Mesothelial cell of epicardium (in vitro differentiated cells): ENCODE data around the gene CTNNA2. TPM values are rescaled to one million over a fixed set of nuclear protein-coding genes. Genes with fewer than 3 reads are reported as not detected.

Experiments used
- DNase-seq, 2 experiments: peaks; one replicate each; pipeline ENCODE4 v3.0.0; 2021; ENCODE audit warnings: low spot score in 2 of 2; ENCODE audit not compliant: unreplicated experiment in 2 of 2
- H3K27ac Mint-ChIP-seq: 2 replicates; pipeline ENCODE4 v1.8.0; 2021; ENCODE audit warnings: mixed read lengths
- H3K27me3 Mint-ChIP-seq: 2 replicates; pipeline ENCODE4 v1.8.0; 2021; ENCODE audit warnings: low read depth, mixed read lengths
- H3K36me3 Mint-ChIP-seq: 2 replicates; pipeline ENCODE4 v1.8.0; 2021; ENCODE audit warnings: mixed read lengths
- H3K4me1 Mint-ChIP-seq: 2 replicates; pipeline ENCODE4 v1.8.0; 2021; ENCODE audit warnings: mixed read lengths
- H3K4me3 Mint-ChIP-seq: 2 replicates; pipeline ENCODE4 v1.8.0; 2021; ENCODE audit warnings: mild to moderate bottlenecking, moderate library complexity, mixed read lengths
- H3K9me3 Mint-ChIP-seq: 2 replicates; pipeline ENCODE4 v1.8.0; 2021; ENCODE audit warnings: mixed read lengths
- total RNA-seq: library from RNA; stranded (reverse); gene quantifications from 3 replicates; pipeline ENCODE4 v1.2.1, GENCODE V29; 2021
- TF ChIP-seq, protein P1 (sequence below): fragments of 200-600 bp; sonication (generic); IDR thresholded peaks from one replicate; pipeline ENCODE4 v1.5.0; 2021; ENCODE audit warnings: antibody characterized with exemption; ENCODE audit not compliant: unreplicated experiment

CTNNA2 gene
- total RNA-seq, 1 donor from 2014 or later: 4.9 TPM

DNA sequence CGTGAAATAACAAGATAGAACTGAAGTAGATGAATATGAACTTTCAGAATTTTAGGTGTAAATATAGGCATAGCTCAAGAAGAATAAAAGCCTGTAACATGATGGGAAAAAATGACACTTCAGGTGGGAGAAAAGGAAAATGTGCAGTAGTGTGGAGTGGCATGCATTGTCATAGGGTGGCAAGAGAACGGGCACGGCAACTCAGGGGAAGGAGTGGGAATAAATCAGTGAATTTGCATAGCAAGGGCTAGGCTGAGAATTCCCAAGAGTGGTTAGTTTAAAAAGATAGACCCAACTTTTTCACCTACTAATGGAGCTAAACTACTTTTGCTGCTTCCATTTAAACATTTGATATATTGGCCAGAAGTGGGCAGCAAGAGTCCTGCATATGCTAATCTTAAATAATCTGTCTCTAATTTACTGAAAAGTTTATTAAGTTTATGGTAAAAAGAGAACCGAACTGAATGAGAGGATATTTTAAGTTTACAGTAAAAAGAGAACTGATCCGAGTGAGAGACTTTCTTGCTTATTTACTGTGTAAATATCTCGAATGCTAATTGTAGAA is 228.1 kb downstream of the CTNNA2 start:
- Mint-ChIP-seq H3K27ac (no peak overlapping the region), H3K27me3 (no peaks in the 10 kb centered on the region), H3K4me3 (no peak overlapping the region)

DNA sequence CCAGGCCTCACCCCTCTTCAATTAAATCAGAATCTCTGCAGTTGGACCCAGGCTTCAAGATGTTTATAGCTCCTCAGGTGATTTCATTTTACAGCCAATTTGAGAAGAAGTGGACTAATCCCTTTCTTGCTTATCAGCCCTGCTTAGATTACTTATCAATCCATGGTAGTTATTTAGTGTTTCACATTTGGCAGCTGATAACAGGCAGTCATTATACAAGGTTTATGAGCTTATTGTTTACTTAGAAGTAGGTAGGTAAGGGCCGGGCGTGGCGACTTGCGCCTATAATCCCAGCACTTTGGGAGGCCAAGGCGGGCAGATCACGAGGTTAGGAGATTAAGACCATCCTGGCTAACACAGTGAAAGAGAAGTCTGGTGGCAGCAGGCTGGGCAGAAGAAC is 237.5 kb downstream of the CTNNA2 start:
- Mint-ChIP-seq H3K4me1 (no peaks in the 10 kb centered on the region), H3K27me3 (no peaks in the 10 kb centered on the region)
- DNase-seq: no peak

More for the DNA sequence above, 228.1 kb downstream of the CTNNA2 start:
- H3K9me3 Mint-ChIP-seq: no peaks in the 10 kb centered on the region
- no peaks in the 10 kb centered on the region for H3K36me3 Mint-ChIP-seq
- DNase-seq: no peak
- TF ChIP-seq, protein P1, sequence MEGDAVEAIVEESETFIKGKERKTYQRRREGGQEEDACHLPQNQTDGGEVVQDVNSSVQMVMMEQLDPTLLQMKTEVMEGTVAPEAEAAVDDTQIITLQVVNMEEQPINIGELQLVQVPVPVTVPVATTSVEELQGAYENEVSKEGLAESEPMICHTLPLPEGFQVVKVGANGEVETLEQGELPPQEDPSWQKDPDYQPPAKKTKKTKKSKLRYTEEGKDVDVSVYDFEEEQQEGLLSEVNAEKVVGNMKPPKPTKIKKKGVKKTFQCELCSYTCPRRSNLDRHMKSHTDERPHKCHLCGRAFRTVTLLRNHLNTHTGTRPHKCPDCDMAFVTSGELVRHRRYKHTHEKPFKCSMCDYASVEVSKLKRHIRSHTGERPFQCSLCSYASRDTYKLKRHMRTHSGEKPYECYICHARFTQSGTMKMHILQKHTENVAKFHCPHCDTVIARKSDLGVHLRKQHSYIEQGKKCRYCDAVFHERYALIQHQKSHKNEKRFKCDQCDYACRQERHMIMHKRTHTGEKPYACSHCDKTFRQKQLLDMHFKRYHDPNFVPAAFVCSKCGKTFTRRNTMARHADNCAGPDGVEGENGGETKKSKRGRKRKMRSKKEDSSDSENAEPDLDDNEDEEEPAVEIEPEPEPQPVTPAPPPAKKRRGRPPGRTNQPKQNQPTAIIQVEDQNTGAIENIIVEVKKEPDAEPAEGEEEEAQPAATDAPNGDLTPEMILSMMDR: no peak
- H3K4me1 Mint-ChIP-seq: peaks cover 1% of the 10 kb centered on the region

DNA sequence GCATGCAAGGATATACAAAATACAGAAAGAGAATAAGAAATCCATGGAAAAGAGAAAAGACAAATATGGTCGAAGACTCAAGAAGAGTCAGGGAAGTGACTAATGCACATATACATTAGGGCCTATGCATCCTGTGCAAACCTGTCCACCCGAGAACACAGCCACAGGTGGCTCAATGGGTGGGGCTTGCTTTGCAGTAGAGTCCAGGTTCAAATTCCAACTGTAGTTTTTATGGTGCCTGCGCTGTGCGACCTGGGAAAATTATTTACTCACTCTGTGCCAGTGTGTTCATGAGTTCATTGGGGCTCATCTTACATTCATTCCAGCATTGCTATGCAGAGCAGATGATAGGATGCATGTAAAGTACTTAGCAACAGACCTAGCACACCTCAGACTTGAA is 244.7 kb downstream of the CTNNA2 start:
- DNase-seq: no peak
- H3K36me3 Mint-ChIP-seq: no peaks in the 10 kb centered on the region
- no peak overlapping the region for H3K27ac Mint-ChIP-seq
- H3K9me3 Mint-ChIP-seq: no peaks in the 10 kb centered on the region
- no peaks in the 10 kb centered on the region for H3K27me3 Mint-ChIP-seq
- TF ChIP-seq, protein P1: no peak
- H3K4me3 Mint-ChIP-seq: no peak overlapping the region
- H3K4me1 Mint-ChIP-seq: no peaks in the 10 kb centered on the region

More for the DNA sequence above, 237.5 kb downstream of the CTNNA2 start:
- no peaks in the 10 kb centered on the region for H3K36me3 Mint-ChIP-seq
- peaks cover 3% of the 10 kb centered on the region for H3K9me3 Mint-ChIP-seq
- no peak overlapping the region for H3K4me3 Mint-ChIP-seq
- TF ChIP-seq, protein P1: no peak
- no peak overlapping the region for H3K27ac Mint-ChIP-seq

DNA sequence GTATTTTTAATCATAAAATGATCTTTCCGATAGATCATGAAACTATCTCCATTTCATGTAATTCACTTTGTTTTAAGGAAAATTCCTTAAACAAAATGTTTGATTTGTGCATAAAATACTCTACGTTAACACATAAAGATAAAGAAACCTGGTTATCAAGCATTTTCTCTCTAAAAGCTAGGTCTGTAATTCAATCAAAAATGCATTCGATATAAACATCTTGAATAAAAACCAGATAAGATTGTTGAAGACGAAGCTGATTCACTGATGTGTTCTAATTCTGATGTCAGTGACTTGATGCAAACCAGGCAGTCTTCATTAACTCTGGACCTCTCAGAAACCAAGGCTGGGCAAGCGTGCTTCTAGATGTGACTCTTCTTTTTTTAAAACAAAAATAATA is 245.2 kb downstream of the CTNNA2 start:
- TF ChIP-seq, protein P1: no peak
- Mint-ChIP-seq H3K36me3 (no peaks in the 10 kb centered on the region), H3K27me3 (no peaks in the 10 kb centered on the region), H3K27ac (no peak overlapping the region), H3K9me3 (no peaks in the 10 kb centered on the region), H3K4me3 (no peak overlapping the region), H3K4me1 (no peaks in the 10 kb centered on the region)
- DNase-seq: no peak

DNA sequence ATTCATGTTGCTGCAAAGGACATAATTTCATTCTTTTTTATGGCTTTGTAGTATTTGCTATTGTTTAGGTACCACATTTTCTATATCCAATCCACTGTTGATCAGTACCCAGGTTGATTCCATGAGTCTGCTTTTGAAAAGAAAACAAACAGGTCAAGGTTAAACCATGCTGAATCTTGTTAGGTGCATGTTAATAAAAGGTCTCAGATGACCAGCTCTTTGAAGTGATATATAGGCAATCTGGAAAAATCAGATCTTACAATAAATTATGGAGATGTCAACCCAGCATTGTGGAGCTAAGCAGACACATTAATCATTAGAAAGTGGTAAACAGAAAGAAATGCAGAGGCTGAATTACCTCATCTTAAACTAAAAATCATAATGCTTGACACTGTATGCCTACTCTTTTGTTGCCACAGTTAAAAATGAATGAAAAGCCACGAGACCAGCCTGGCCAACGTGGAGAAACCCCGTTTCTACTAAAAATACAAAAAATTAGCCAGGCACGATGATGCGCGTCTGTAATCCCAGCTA is 246.0 kb downstream of the CTNNA2 start:
- Mint-ChIP-seq H3K27ac (no peak overlapping the region), H3K4me3 (no peak overlapping the region), H3K9me3 (no peaks in the 10 kb centered on the region), H3K27me3 (no peaks in the 10 kb centered on the region), H3K4me1 (no peaks in the 10 kb centered on the region), H3K36me3 (no peaks in the 10 kb centered on the region)
- DNase-seq: no peak
- TF ChIP-seq, protein P1: no peak

DNA sequence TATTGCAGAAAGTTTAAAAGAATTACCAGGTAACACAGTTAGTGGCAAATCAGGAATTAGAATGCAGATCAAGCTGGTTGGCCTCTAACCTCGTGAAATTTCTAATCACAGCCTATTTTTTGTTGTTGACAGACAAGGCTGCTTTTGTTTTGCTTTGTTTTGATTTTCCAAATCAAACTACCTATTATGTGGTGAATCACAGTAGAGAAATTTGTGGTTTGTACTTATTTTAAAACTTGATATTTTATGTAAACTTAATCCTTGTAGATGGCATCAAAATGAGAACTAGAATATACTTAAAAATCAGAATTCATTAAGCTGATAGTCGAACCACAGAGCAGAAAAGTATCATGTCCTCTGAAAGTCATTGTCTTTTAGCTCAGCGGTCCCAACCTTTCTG is 258.1 kb downstream of the CTNNA2 start:
- TF ChIP-seq, protein P1: no peak
- H3K4me1 Mint-ChIP-seq: no peaks in the 10 kb centered on the region
- H3K9me3 Mint-ChIP-seq: no peaks in the 10 kb centered on the region
- H3K4me3 Mint-ChIP-seq: no peak overlapping the region
- H3K27ac Mint-ChIP-seq: no peak overlapping the region
- no peaks in the 10 kb centered on the region for H3K36me3 Mint-ChIP-seq
- DNase-seq: no peak
- no peaks in the 10 kb centered on the region for H3K27me3 Mint-ChIP-seq
